ENCODE data around the gene PACRG. TPM values are rescaled to one million over a fixed set of nuclear protein-coding genes. Genes with fewer than 3 reads are reported as not detected.

The PACRG gene
- total and polyA plus RNA-seq, 8 donors = 1.8 to 28.6 (median 3.2) TPM; not detected in 2

- Histone ChIP-seq H3K27ac (no peak overlapping the region), H3K36me3 (no peaks in the 10 kb centered on the region), H3K9me3 (no peaks in the 10 kb centered on the region), H3K4me3 (no peak overlapping the region), H3K4me1 (no peaks in the 10 kb centered on the region), H3K27me3 (no peaks in the 10 kb centered on the region)
- 81 to 98% (median 92%) methylated on average over 4 of the region's 4 CpGs for WGBS, 5 donors
- no peak for DNase-seq
- intact Hi-C loops (cut with DNase I; ENCODE audit: low total_unique reads) = no loop called here
- TF ChIP-seq POLR2AphosphoS5 (IDR thresholded peaks at IDR 0.05) (no peak), POLR2A (IDR thresholded peaks at IDR 0.05) (no peak), CTCF (IDR thresholded peaks at IDR 0.05) (no peak), EP300 (IDR thresholded peaks at IDR 0.05) (no peak)
Observed at GRCh38 chr6:163289447-163289846, 561.7 kb downstream of the PACRG start.

GRCh38 chr6:163290545-163291274 lies 562.9 kb downstream of the PACRG start:
- no peaks in the 10 kb centered on the region for H3K27me3 ChIP-seq
- no peak for TF ChIP-seq POLR2A (IDR thresholded peaks at IDR 0.05)
- TF ChIP-seq CTCF (IDR thresholded peaks at IDR 0.05) = no peak
- no peak for TF ChIP-seq POLR2AphosphoS5 (IDR thresholded peaks at IDR 0.05)
- no peak for TF ChIP-seq EP300 (IDR thresholded peaks at IDR 0.05)
- no peaks in the 10 kb centered on the region for H3K9me3 ChIP-seq
- intact Hi-C loops (cut with DNase I; ENCODE audit: low total_unique reads) = no loop called here
- H3K36me3 ChIP-seq = no peaks in the 10 kb centered on the region
- no peaks in the 10 kb centered on the region for H3K4me1 ChIP-seq
- H3K27ac ChIP-seq = no peak overlapping the region
- no peak overlapping the region for H3K4me3 ChIP-seq
- 85 to 92% (median 90%) methylated on average over 19 to 22 of the region's 22 CpGs for WGBS, 5 donors
- no peak for DNase-seq

GRCh38 chr6:163291622-163292021 lies 563.8 kb downstream of the PACRG start:
- H3K9me3 ChIP-seq = no peaks in the 10 kb centered on the region

GRCh38 chr6:163293286-163293685 lies 565.5 kb downstream of the PACRG start:
- Histone ChIP-seq H3K27me3 (no peaks in the 10 kb centered on the region), H3K4me1 (no peaks in the 10 kb centered on the region), H3K4me3 (no peak overlapping the region), H3K36me3 (no peaks in the 10 kb centered on the region), H3K27ac (no peak overlapping the region), H3K9me3 (no peaks in the 10 kb centered on the region)
- WGBS, 5 donors = 82 to 86% (median 84%) methylated on average over 6 of the region's 6 CpGs
- TF ChIP-seq CTCF (IDR thresholded peaks at IDR 0.05) (no peak), EP300 (IDR thresholded peaks at IDR 0.05) (no peak), POLR2AphosphoS5 (IDR thresholded peaks at IDR 0.05) (no peak), POLR2A (IDR thresholded peaks at IDR 0.05) (no peak)
- DNase-seq = no peak
- intact Hi-C loops (cut with DNase I; ENCODE audit: low total_unique reads) = no loop called here

More at GRCh38 chr6:163291622-163292021, 563.8 kb downstream of the PACRG start:
- intact Hi-C loops (cut with DNase I; ENCODE audit: low total_unique reads) = no loop called here
- H3K27me3 ChIP-seq = no peaks in the 10 kb centered on the region
- WGBS, 5 donors = 73 to 83% (median 79%) methylated on average over 5 of the region's 5 CpGs
- DNase-seq = no peak
- no peak overlapping the region for H3K27ac ChIP-seq
- H3K36me3 ChIP-seq = no peaks in the 10 kb centered on the region
- TF ChIP-seq POLR2A (IDR thresholded peaks at IDR 0.05) = no peak
- TF ChIP-seq EP300 (IDR thresholded peaks at IDR 0.05) = no peak
- TF ChIP-seq CTCF (IDR thresholded peaks at IDR 0.05) = no peak
- TF ChIP-seq POLR2AphosphoS5 (IDR thresholded peaks at IDR 0.05) = no peak
- H3K4me3 ChIP-seq = no peak overlapping the region
- H3K4me1 ChIP-seq = no peaks in the 10 kb centered on the region

Measured in stomach (tissue), 9 donors.